ENCODE data around the gene PMFBP1.

Gene PMFBP1

GRCh38 chr16:72124761-72125634 lies 47.0 kb downstream of the PMFBP1 start:
- peak; percentile 84 for DNase-seq (ENCODE audit: low read depth, low spot score)
- no peaks in the 10 kb centered on the region for H3K27me3 ChIP-seq (ENCODE audit: insufficient read depth, insufficient read length)
- peaks cover 4% of the 10 kb centered on the region for H3K4me1 ChIP-seq (ENCODE audit: insufficient read depth, insufficient read length)
- no peak overlapping the region for H3K4me3 ChIP-seq (ENCODE audit: insufficient read length, low read depth)
- no peak overlapping the region for H3K9ac ChIP-seq (ENCODE audit: insufficient read length, low read depth)
- no peaks in the 10 kb centered on the region for H3K36me3 ChIP-seq (ENCODE audit: insufficient read depth, insufficient read length, low read length)
- TF ChIP-seq ZNF274 (IDR thresholded peaks at IDR 0.05; ENCODE audit: low read depth, low read length) (no peak), SUZ12 (IDR thresholded peaks at IDR 0.05; ENCODE audit: extremely low read depth, insufficient read depth, insufficient read length) (no peak), YY1 (IDR thresholded peaks at IDR 0.05; ENCODE audit: insufficient read depth, insufficient read length) (no peak)
- H3K9me3 ChIP-seq (ENCODE audit: insufficient read depth, low read length), result no peaks in the 10 kb centered on the region

DNA sequence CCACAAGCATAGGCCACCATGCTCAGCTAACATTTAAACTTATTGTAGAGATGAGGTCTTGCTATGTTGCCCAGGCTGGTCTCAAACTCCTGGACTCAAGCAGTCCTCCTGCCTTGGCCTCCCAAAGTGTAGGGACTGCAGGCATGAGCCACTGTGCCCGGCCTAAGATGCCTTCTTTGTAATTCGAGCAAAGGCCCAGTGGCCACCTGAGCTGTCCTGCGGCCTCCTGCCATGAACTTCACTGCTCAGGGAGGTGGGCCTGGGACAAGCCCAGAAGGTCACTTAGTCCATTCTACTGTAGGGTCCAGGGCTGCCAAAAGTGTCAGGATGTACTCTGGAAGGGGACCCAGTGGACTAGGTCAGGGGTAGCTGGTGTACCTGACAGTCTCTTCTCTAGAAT lies 47.8 kb downstream of the PMFBP1 start:
- Histone ChIP-seq H3K9me3 (ENCODE audit: insufficient read depth, low read length) (no peaks in the 10 kb centered on the region), H3K36me3 (ENCODE audit: insufficient read depth, insufficient read length, low read length) (no peaks in the 10 kb centered on the region), H3K4me3 (ENCODE audit: insufficient read length, low read depth) (no peak overlapping the region), H3K4me1 (ENCODE audit: insufficient read depth, insufficient read length) (peaks cover 4% of the 10 kb centered on the region), H3K27me3 (ENCODE audit: insufficient read depth, insufficient read length) (no peaks in the 10 kb centered on the region), H3K9ac (ENCODE audit: insufficient read length, low read depth) (no peak overlapping the region)
- no peak for DNase-seq (ENCODE audit: low read depth, low spot score)
- TF ChIP-seq SUZ12 (IDR thresholded peaks at IDR 0.05; ENCODE audit: extremely low read depth, insufficient read depth, insufficient read length), result no peak
- no peak for TF ChIP-seq ZNF274 (IDR thresholded peaks at IDR 0.05; ENCODE audit: low read depth, low read length)
- TF ChIP-seq YY1 (IDR thresholded peaks at IDR 0.05; ENCODE audit: insufficient read depth, insufficient read length), result no peak

GRCh38 chr16:72123426-72123825 lies 48.5 kb downstream of the PMFBP1 start:
- Histone ChIP-seq H3K4me1 (ENCODE audit: insufficient read depth, insufficient read length) (peaks cover 4% of the 10 kb centered on the region), H3K36me3 (ENCODE audit: insufficient read depth, insufficient read length, low read length) (no peaks in the 10 kb centered on the region), H3K9ac (ENCODE audit: insufficient read length, low read depth) (no peak overlapping the region), H3K9me3 (ENCODE audit: insufficient read depth, low read length) (no peaks in the 10 kb centered on the region), H3K4me3 (ENCODE audit: insufficient read length, low read depth) (no peak overlapping the region), H3K27me3 (ENCODE audit: insufficient read depth, insufficient read length) (no peaks in the 10 kb centered on the region)
- TF ChIP-seq SUZ12 (IDR thresholded peaks at IDR 0.05; ENCODE audit: extremely low read depth, insufficient read depth, insufficient read length) (no peak), YY1 (IDR thresholded peaks at IDR 0.05; ENCODE audit: insufficient read depth, insufficient read length) (no peak), ZNF274 (IDR thresholded peaks at IDR 0.05; ENCODE audit: low read depth, low read length) (no peak)
- no peak for DNase-seq (ENCODE audit: low read depth, low spot score)

DNA sequence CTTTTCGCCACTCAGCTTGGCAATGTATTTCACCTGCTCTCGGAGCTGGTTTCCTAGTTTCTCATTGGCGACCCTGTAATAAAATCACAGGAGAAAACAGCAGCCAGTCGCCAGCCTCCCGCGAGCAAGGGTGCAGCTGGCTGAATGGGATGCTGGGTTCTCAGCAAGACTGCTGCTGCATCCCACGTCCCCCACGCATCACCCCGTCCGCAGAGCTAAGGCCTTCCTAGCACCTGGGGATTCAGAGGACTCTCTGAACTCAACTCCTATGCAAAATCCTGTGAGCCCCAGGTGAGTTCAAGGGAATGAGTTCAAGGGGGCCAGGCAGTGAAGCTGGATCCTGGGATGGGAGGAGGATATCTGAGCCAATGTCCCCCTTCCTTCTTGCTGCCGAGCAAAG lies 49.0 kb downstream of the PMFBP1 start:
- Histone ChIP-seq H3K4me3 (ENCODE audit: insufficient read length, low read depth) (no peak overlapping the region), H3K9ac (ENCODE audit: insufficient read length, low read depth) (no peak overlapping the region), H3K4me1 (ENCODE audit: insufficient read depth, insufficient read length) (peaks cover 4% of the 10 kb centered on the region), H3K9me3 (ENCODE audit: insufficient read depth, low read length) (no peaks in the 10 kb centered on the region), H3K36me3 (ENCODE audit: insufficient read depth, insufficient read length, low read length) (no peaks in the 10 kb centered on the region), H3K27me3 (ENCODE audit: insufficient read depth, insufficient read length) (no peaks in the 10 kb centered on the region)
- no peak for TF ChIP-seq YY1 (IDR thresholded peaks at IDR 0.05; ENCODE audit: insufficient read depth, insufficient read length)
- no peak for DNase-seq (ENCODE audit: low read depth, low spot score)

- Histone ChIP-seq H3K9me3 (ENCODE audit: insufficient read depth, low read length) (no peaks in the 10 kb centered on the region), H3K4me1 (ENCODE audit: insufficient read depth, insufficient read length) (peaks cover 4% of the 10 kb centered on the region), H3K9ac (ENCODE audit: insufficient read length, low read depth) (no peak overlapping the region), H3K4me3 (ENCODE audit: insufficient read length, low read depth) (no peak overlapping the region), H3K27me3 (ENCODE audit: insufficient read depth, insufficient read length) (no peaks in the 10 kb centered on the region), H3K36me3 (ENCODE audit: insufficient read depth, insufficient read length, low read length) (no peaks in the 10 kb centered on the region)
- no peak for TF ChIP-seq ZNF274 (IDR thresholded peaks at IDR 0.05; ENCODE audit: low read depth, low read length)
- no peak for TF ChIP-seq SUZ12 (IDR thresholded peaks at IDR 0.05; ENCODE audit: extremely low read depth, insufficient read depth, insufficient read length)
- no peak for TF ChIP-seq YY1 (IDR thresholded peaks at IDR 0.05; ENCODE audit: insufficient read depth, insufficient read length)
- no peak for DNase-seq (ENCODE audit: low read depth, low spot score)
Measured at GRCh38 chr16:72122308-72122707, 49.6 kb downstream of the PMFBP1 start.

GRCh38 chr16:72120026-72120425 lies 51.9 kb downstream of the PMFBP1 start:
- Histone ChIP-seq H3K4me1 (ENCODE audit: insufficient read depth, insufficient read length) (no peaks in the 10 kb centered on the region), H3K4me3 (ENCODE audit: insufficient read length, low read depth) (no peak overlapping the region), H3K27me3 (ENCODE audit: insufficient read depth, insufficient read length) (no peaks in the 10 kb centered on the region), H3K9me3 (ENCODE audit: insufficient read depth, low read length) (no peaks in the 10 kb centered on the region), H3K36me3 (ENCODE audit: insufficient read depth, insufficient read length, low read length) (no peaks in the 10 kb centered on the region), H3K9ac (ENCODE audit: insufficient read length, low read depth) (no peak overlapping the region)
- TF ChIP-seq YY1 (IDR thresholded peaks at IDR 0.05; ENCODE audit: insufficient read depth, insufficient read length) (no peak), SUZ12 (IDR thresholded peaks at IDR 0.05; ENCODE audit: extremely low read depth, insufficient read depth, insufficient read length) (no peak)
- DNase-seq (ENCODE audit: low read depth, low spot score), result no peak

DNA sequence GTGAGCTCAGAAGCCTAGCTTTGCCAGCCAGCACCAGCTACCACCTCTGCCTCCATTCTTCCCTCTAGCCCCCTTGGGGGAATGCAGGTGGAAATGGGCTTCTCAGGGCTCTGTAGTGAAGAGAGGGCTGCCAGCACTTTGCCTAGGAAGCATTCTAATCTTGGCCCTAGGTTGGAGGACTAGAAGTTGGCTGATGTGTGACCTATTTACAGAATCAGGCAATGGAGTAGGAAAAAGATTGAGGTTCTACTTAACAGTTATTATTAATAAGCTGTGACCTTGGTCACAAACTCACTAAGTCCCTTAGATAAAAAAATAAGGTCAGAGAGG lies 58.4 kb downstream of the PMFBP1 start:
- Histone ChIP-seq H3K9me3 (ENCODE audit: insufficient read depth, low read length) (no peaks in the 10 kb centered on the region), H3K4me1 (ENCODE audit: insufficient read depth, insufficient read length) (no peaks in the 10 kb centered on the region), H3K36me3 (ENCODE audit: insufficient read depth, insufficient read length, low read length) (peaks cover 55% of the 10 kb centered on the region), H3K9ac (ENCODE audit: insufficient read length, low read depth) (no peak overlapping the region), H3K27me3 (ENCODE audit: insufficient read depth, insufficient read length) (no peaks in the 10 kb centered on the region), H3K4me3 (ENCODE audit: insufficient read length, low read depth) (no peak overlapping the region)
- no peak for DNase-seq (ENCODE audit: low read depth, low spot score)
- TF ChIP-seq ZNF274 (IDR thresholded peaks at IDR 0.05; ENCODE audit: low read depth, low read length) (no peak), SUZ12 (IDR thresholded peaks at IDR 0.05; ENCODE audit: extremely low read depth, insufficient read depth, insufficient read length) (no peak), YY1 (IDR thresholded peaks at IDR 0.05; ENCODE audit: insufficient read depth, insufficient read length) (no peak)

All from NT2/D1 (cell line).